ENCODE data around the gene DNAJB14.
"Not testable (repeated sequence)": the region's sequence is repeated elsewhere in the genome, so short reads cannot be mapped to it uniquely, and the experiment has no call there.

The DNAJB14 gene

DNA sequence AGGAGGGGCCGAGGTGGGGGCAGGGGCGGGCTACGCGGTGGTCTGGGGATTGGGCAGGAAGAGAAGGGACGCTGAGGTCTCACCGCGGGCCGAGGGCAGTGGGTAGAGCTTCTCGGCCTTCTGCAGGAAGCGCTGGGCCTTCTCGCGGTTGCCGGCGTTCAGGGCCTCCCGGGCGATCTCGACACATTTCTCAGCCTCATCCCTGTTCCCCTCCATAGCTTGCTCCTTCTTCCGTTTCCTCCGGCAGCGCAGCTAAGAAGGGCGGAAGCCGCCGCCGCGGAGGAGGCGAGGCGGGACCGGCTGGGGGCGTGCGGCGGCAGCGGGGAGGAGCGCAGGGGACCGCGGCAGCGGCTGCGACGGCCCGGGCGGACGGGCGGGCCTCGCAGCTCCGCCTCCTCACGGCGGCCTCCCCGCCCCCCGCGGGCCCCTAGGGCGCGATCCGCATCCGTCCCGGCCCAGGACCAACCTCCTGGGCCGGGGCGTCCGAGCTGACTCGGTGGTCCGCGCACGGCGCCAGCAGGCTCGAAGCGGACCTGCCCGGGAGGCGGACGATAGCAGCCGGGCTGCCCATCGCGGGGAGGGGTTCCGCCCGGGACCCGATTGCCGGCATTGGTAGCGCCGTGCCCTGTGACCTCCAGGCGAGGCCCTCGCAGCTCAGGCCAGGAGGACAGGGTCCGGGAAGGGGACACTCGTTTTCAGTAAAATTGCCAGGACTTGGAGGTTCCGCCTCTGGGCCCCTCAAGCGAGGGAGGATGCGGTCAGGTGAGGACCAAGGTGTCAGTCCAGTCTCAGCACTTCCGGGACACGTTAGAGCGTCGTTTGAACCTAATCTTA, at the start of gene DNAJB14:
Gene DNAJB14 (minus strand): TSS at position 263 of the 834 bp plus-strand sequence. CDS start 47 bp downstream, at position 216.
- DNase-seq (ENCODE audit: low read depth), result peak; percentile 55

DNA sequence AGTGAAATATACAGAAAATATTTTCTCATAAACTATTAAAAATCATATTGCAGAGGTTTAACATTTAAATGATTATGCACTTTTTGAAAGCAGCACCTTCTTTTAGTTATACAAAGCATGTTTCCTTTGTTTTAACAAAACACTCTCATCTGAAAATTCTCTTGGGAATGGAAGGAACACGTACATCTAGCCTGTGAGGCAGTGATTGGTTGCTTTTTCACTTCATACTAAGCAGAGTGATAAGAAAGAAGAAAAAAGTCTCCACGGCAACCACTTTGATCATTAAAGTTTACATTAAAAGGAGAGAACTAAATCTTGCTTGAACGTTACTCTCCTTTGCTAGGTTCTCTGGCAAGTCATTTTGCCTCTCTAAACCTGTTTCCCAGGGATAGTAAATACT, 45.3 kb upstream of the DNAJB14 start:
- DNase-seq (ENCODE audit: low read depth), result no peak

DNA sequence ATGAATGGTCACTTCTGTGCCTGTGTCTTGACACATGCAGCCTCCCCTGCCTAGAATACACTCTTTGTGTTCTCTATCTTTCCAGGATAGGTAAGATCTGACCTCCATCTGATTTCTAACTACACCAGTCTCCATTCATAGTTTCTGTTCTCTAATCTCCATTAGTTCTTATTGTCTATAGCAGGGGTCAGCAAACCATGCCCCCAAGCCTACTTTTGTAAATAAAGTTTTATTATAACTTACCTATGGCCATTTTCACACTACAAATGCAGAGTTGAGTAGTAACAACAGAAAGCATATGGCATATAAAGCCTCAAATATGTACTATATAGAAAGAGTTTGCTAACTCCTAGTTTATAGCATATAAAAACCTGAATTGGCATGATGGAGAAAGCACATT, 41.3 kb upstream of the DNAJB14 start:
- no peak for DNase-seq (ENCODE audit: low read depth)

DNA sequence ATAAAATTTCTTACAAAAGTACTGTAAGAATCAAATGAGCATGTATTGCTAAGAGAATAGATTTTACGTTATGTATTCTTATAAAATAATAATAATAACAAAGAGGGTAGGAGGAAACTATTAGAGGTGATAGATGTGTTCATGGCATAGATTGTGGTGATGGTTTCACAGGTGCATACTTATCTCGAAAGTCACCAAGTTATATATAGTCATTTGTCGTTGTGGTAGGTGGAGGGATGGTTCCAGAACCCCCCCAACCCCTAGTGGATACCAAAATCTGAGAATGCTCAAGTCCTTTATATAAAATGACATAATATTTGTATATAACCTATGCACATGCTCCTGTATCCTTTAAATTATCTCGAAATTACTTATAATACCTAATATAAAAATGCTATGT, 40.4 kb upstream of the DNAJB14 start:
- no peak for DNase-seq (ENCODE audit: low read depth)

DNA sequence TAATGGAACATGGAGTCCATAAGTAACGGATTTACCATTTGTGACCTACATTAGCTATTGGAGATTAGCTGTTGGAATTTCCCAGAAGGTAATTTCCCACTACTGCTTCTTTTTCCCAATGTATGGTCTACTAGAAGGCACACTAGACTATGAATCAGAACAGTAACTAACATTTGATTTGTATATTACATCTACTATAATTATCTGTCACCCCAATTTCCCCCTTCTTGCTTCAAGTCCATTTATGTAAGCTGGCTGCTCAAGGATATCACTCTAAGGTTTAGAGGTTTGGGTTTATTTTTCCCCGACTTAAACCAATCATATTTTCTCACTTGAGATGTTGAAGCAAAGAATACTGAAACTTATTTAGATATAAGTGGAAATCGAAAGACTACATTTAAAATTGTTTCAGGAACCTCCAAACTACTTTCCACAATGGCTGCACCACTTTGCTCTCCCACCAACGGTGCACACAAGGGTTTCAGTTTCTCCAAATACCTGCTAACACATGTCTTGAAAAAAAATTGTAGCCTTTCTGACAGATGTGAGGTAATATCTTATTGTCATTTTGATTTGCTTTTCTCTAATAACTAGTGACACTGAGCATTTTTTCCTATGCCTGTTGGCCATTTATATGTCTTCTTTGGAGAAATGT, 37.0 kb upstream of the DNAJB14 start:
- DNase-seq (ENCODE audit: low read depth), result no peak

GRCh38 chr4:99979872-99980271, 33.5 kb upstream of the DNAJB14 start:
- no peak for DNase-seq (ENCODE audit: low read depth)

- DNase-seq (ENCODE audit: low read depth), result no peak
Measured at GRCh38 chr4:99971453-99972111, 25.2 kb upstream of the DNAJB14 start.

DNA sequence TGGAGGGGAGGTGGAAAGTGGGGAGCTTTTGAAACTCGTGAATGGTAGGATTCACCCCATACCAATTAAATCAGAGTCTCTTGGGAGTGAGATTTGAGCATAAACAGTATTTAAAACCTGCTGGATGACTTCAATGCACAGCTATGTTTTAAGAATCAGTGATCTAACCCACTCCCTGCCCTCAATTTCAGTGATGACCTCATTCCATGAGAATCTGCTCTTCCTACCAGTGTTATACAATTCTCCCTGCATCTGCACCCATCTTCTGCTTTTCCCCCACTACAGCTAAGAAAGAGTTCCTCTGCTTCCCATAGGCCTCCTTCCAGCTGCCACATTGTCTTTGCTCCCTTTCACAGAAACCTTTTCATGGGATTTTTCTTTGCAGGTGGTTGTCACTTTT, 21.9 kb upstream of the DNAJB14 start:
- no peak for DNase-seq (ENCODE audit: low read depth)

GRCh38 chr4:99966692-99967091, 20.3 kb upstream of the DNAJB14 start:
- no peak for DNase-seq (ENCODE audit: low read depth)

GRCh38 chr4:99965674-99966350, 19.4 kb upstream of the DNAJB14 start:
- DNase-seq (ENCODE audit: low read depth), result no peak

- no peak for DNase-seq (ENCODE audit: low read depth)
Measured at GRCh38 chr4:99965173-99965572, 18.8 kb upstream of the DNAJB14 start.

GRCh38 chr4:99961711-99962110, 15.3 kb upstream of the DNAJB14 start:
- no peak for DNase-seq (ENCODE audit: low read depth)

GRCh38 chr4:99960648-99961047, 14.2 kb upstream of the DNAJB14 start:
- no peak for DNase-seq (ENCODE audit: low read depth)

- not testable (repeated sequence) for DNase-seq (ENCODE audit: low read depth)
Measured at GRCh38 chr4:99958207-99958606, 11.8 kb upstream of the DNAJB14 start.

GRCh38 chr4:99950913-99951254, 4.5 kb upstream of the DNAJB14 start:
- no peak for DNase-seq (ENCODE audit: low read depth)

DNA sequence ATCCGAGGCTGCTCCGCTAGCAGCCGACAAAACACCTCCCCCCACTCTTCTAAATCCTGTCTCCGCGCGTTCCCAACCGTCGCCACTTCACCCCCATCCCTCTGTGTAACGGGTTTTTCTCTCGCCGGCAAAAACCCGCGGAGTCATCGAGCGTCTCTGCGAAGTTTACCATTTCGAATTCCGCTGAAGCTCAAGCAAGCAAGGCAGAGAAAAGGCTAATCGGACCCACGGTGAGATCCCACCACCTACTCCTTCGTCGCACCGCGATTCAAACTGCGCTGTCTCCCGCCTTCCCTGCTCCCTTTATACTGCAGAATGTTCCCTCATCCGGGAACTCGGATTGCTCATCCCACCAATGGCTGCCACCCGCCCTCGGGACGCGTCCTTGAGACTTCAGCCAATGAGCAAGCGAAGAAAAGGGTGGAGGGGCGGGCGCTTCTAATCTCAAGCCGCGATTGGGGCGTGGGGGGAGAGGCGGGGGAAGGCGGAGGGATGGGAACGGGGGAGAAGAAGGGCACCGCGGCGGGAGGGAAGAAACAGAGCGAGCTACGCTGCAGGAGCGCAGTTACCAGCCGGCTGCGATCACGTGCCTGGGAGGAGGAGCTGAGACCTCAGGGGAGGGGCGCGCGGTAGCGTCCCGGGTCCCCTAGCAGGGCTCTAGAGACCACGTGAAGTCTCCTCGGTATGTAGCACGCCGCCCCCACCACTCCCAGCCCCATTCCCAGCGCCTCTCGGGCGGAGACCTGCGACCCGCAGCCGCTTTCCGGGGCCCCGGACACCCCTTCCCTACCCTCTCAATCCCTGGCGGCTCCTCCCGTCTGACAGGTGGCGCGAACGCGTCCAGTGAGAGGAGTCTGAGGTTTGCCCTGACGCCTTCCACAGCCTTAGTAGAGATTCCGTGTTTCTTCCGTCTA, 3.8 kb upstream of the DNAJB14 start, which contains the start of gene H2AZ1:
Gene H2AZ1 (minus strand): TSS at position 277 of the 914 bp plus-strand sequence. CDS start 105 bp downstream, at position 172.
- DNase-seq (ENCODE audit: low read depth), result peak; percentile 96

GRCh38 chr4:99949034-99949998, 2.9 kb upstream of the DNAJB14 start:
- DNase-seq (ENCODE audit: low read depth), result peak; percentile 75

GRCh38 chr4:99947608-99948007, 1.2 kb upstream of the DNAJB14 start:
- DNase-seq (ENCODE audit: low read depth), result no peak

GRCh38 chr4:99947190-99947578, 766 bp upstream of the DNAJB14 start:
- DNase-seq (ENCODE audit: low read depth), result no peak

GRCh38 chr4:99945718-99946355, 581 bp downstream of the DNAJB14 start:
- no peak for DNase-seq (ENCODE audit: low read depth)
